Common myeloid progenitor, CD34-positive (primary cell): ENCODE measurements around the gene CEP128.

Experiments used
- CTCF ChIA-PET: fragments of 350-600 bp; sonication (Branson Sonifier 250); formaldehyde crosslinking; loops from one replicate; lab custom pipeline; 2021; ENCODE audit warnings: antibody characterized with exemption; lab: Charles Lee
- POLR2A ChIA-PET: fragments of 350-600 bp; sonication (Branson Sonifier 250); formaldehyde crosslinking; loops from one replicate; lab custom pipeline; 2021; ENCODE audit warnings: antibody characterized with exemption; lab: Charles Lee
- DNase-seq, 3 donors: peaks; one replicate each; pipeline versions ENCODE4 v3.0.0 to v3.0.0-alpha.2; 2013
- H3K27ac ChIP-seq, 2 experiments: 1 replicate in 1 of 2; 2 replicates in 1 of 2; pipeline ENCODE4 v1.7.0; 2013; ENCODE audit warnings: inconsistent platforms in 2 of 2, low read length in 2 of 2, mild to moderate bottlenecking in 2 of 2, low read depth in 1 of 2, moderate library complexity in 1 of 2; ENCODE audit not compliant: severe bottlenecking in 2 of 2, insufficient read depth in 1 of 2, poor library complexity in 1 of 2
- H3K27me3 ChIP-seq, 5 experiments: replicated peaks in 2 of 5; 1 replicate in 3 of 5; 2 replicates in 2 of 5; pipeline versions ENCODE4 v1.6.1 to v1.7.0; 2013; ENCODE audit warnings: low read length in 4 of 5, mild to moderate bottlenecking in 2 of 5, moderate library complexity in 2 of 5, inconsistent platforms in 1 of 5; ENCODE audit not compliant: insufficient read depth in 5 of 5, control insufficient read depth in 4 of 5
- H3K36me3 ChIP-seq, 4 experiments: 1 replicate in 2 of 4; 2 replicates in 2 of 4; pipeline versions ENCODE4 v1.6.1 to v1.7.0; 2013; ENCODE audit warnings: low read length in 3 of 4, control low read depth in 1 of 4, mild to moderate bottlenecking in 1 of 4; ENCODE audit not compliant: control insufficient read depth in 4 of 4, insufficient read depth in 4 of 4
- H3K4me1 ChIP-seq, 4 experiments: 1 replicate in 3 of 4; 2 replicates in 1 of 4; pipeline versions ENCODE4 v1.6.1 to v1.7.1; 2013; ENCODE audit warnings: low read length in 3 of 4, mild to moderate bottlenecking in 3 of 4, control low read depth in 1 of 4, inconsistent platforms in 1 of 4, moderate library complexity in 1 of 4; ENCODE audit not compliant: control insufficient read depth in 4 of 4, insufficient read depth in 4 of 4; ENCODE audit errors: control extremely low read depth in 1 of 4
- H3K4me3 ChIP-seq, 7 experiments: 1 replicate in 4 of 7; 2 replicates in 3 of 7; pipeline versions ENCODE4 v1.5.1 to v1.7.0; 2013; ENCODE audit warnings: mild to moderate bottlenecking in 7 of 7, low read length in 6 of 7, moderate library complexity in 6 of 7, inconsistent platforms in 2 of 7, low read depth in 2 of 7, control low read depth in 1 of 7; ENCODE audit not compliant: insufficient read depth in 4 of 7, control insufficient read depth in 1 of 7; ENCODE audit errors: extremely low read depth in 1 of 7
- H3K9me3 ChIP-seq, 5 experiments: 1 replicate in 4 of 5; 2 replicates in 1 of 5; pipeline versions ENCODE4 v1.6.1 to v1.7.1; 2013; ENCODE audit warnings: low read length in 4 of 5, mild to moderate bottlenecking in 2 of 5, inconsistent platforms in 1 of 5, low read depth in 1 of 5, moderate library complexity in 1 of 5; ENCODE audit not compliant: control insufficient read depth in 4 of 5, insufficient read depth in 2 of 5; ENCODE audit errors: control extremely low read depth in 1 of 5
- WGBS: methylation state at CpG from one replicate; pipeline ENCODE4 v1.1.5; 2013; ENCODE audit not compliant: insufficient coverage; 5-methylcytosine and 5-hydroxymethylcytosine counted together

Gene CEP128

GRCh38 chr14:80792771-80793170, 148.8 kb downstream of the CEP128 start:
- no peak overlapping the region for H3K27ac ChIP-seq
- POLR2A ChIA-PET = no interaction called here
- H3K4me1 ChIP-seq = no peaks in the 10 kb centered on the region
- CTCF ChIA-PET = no interaction called here
- no peak for DNase-seq
- 97% methylated on average over 10 of the region's 11 CpGs for WGBS
- H3K9me3 ChIP-seq = peaks cover 0 to 3% (median 0%) of the 10 kb centered on the region in 5 experiments
- H3K27me3 ChIP-seq = no peaks in the 10 kb centered on the region
- peaks cover 0 to 10% (median 5%) of the 10 kb centered on the region in 4 experiments for H3K36me3 ChIP-seq
- no peak overlapping the region for H3K4me3 ChIP-seq

GRCh38 chr14:80787876-80788275, 153.7 kb downstream of the CEP128 start:
- Histone ChIP-seq H3K9me3 (peaks cover 0 to 3% (median 0%) of the 10 kb centered on the region in 5 experiments), H3K36me3 (peaks cover 3 to 16% (median 11%) of the 10 kb centered on the region in 4 experiments), H3K4me1 (no peaks in the 10 kb centered on the region), H3K27ac (no peak overlapping the region), H3K27me3 (no peaks in the 10 kb centered on the region), H3K4me3 (no peak overlapping the region)
- CTCF ChIA-PET = no interaction called here
- POLR2A ChIA-PET = no interaction called here
- no peak for DNase-seq
- whole genome bisulfite sequencing = 100% methylated on average over 1 of the region's 1 CpG

GRCh38 chr14:80784820-80785219, 156.7 kb downstream of the CEP128 start:
- 94% methylated on average over 2 of the region's 4 CpGs for WGBS
- Histone ChIP-seq H3K36me3 (peaks cover 3 to 11% (median 5%) of the 10 kb centered on the region in 4 experiments), H3K4me3 (no peak overlapping the region), H3K27ac (no peak overlapping the region), H3K9me3 (peaks cover 0 to 3% (median 0%) of the 10 kb centered on the region in 5 experiments), H3K4me1 (no peaks in the 10 kb centered on the region), H3K27me3 (no peaks in the 10 kb centered on the region)
- no peak for DNase-seq
- CTCF ChIA-PET = interaction anchor here (0.6 to 1.6 kb wide), 2 partner anchors 13 to 96 kb away, joined by 3 to 5 read pairs; no protein-coding TSS in a partner anchor
- POLR2A ChIA-PET = no interaction called here

GRCh38 chr14:80781972-80782367, 159.6 kb downstream of the CEP128 start:
- POLR2A ChIA-PET = no interaction called here

GRCh38 chr14:80780500-80780899, 161.0 kb downstream of the CEP128 start:
- H3K9me3 ChIP-seq = peaks cover 0 to 4% (median 0%) of the 10 kb centered on the region in 5 experiments
- peaks cover 0 to 11% (median 7%) of the 10 kb centered on the region in 4 experiments for H3K36me3 ChIP-seq
- CTCF ChIA-PET = no interaction called here
- no peaks in the 10 kb centered on the region for H3K27me3 ChIP-seq
- no peaks in the 10 kb centered on the region for H3K4me1 ChIP-seq
- POLR2A ChIA-PET = no interaction called here
- H3K4me3 ChIP-seq = no peak overlapping the region
- H3K27ac ChIP-seq = no peak overlapping the region
- DNase-seq = no peak
- WGBS = no CpG with 5 or more reads among the region's 1 CpG

More at GRCh38 chr14:80781972-80782367, 159.6 kb downstream of the CEP128 start:
- Histone ChIP-seq H3K27ac (no peak overlapping the region), H3K4me3 (no peak overlapping the region), H3K27me3 (no peaks in the 10 kb centered on the region), H3K4me1 (no peaks in the 10 kb centered on the region), H3K9me3 (peaks cover 0 to 4% (median 0%) of the 10 kb centered on the region in 5 experiments), H3K36me3 (peaks cover 0 to 13% (median 6%) of the 10 kb centered on the region in 4 experiments)
- WGBS = 100% methylated on average over 1 of the region's 1 CpG
- DNase-seq = no peak
- CTCF ChIA-PET = no interaction called here

- WGBS = no CpG with 5 or more reads among the region's 1 CpG
- ChIA-PET POLR2A (no interaction called here), CTCF (no interaction called here)
Measured at GRCh38 chr14:80776657-80777056, 164.9 kb downstream of the CEP128 start.

GRCh38 chr14:80776186-80776585, 165.4 kb downstream of the CEP128 start:
- H3K27me3 ChIP-seq = no peaks in the 10 kb centered on the region
- peaks cover 0 to 8% (median 1%) of the 10 kb centered on the region in 5 experiments for H3K9me3 ChIP-seq
- H3K27ac ChIP-seq = no peak overlapping the region
- ChIA-PET POLR2A (no interaction called here), CTCF (no interaction called here)
- H3K36me3 ChIP-seq = peaks cover 0 to 13% (median 1%) of the 10 kb centered on the region in 4 experiments
- no peaks in the 10 kb centered on the region for H3K4me1 ChIP-seq
- DNase-seq = no peak
- H3K4me3 ChIP-seq = no peak overlapping the region

More at GRCh38 chr14:80776657-80777056, 164.9 kb downstream of the CEP128 start:
- no peaks in the 10 kb centered on the region for H3K4me1 ChIP-seq
- H3K27ac ChIP-seq = no peak overlapping the region
- H3K9me3 ChIP-seq = peaks cover 0 to 8% (median 1%) of the 10 kb centered on the region in 5 experiments
- H3K4me3 ChIP-seq = no peak overlapping the region
- no peak for DNase-seq
- H3K36me3 ChIP-seq = peaks cover 0 to 13% (median 1%) of the 10 kb centered on the region in 4 experiments
- no peaks in the 10 kb centered on the region for H3K27me3 ChIP-seq
